HG02678 (cell line): Measurements from ENCODE around the gene CD300C.
"Not testable (repeated sequence)": the region's sequence is repeated elsewhere in the genome, so short reads cannot be mapped to it uniquely, and the experiment has no call there.

ENCODE experiments used
- ATAC-seq: cut with Tn5 transposase; IDR thresholded peaks from one replicate; pipeline ENCODE4 v1.9.1; 2021; ENCODE audit warnings: mild to moderate bottlenecking, moderate library complexity; ENCODE audit not compliant: unreplicated experiment

The CD300C gene

GRCh38 chr17:74514632-74515334 is 31.1 kb downstream of the CD300C start:
- ATAC-seq, result no peak

GRCh38 chr17:74513987-74514631 is 31.8 kb downstream of the CD300C start:
- ATAC-seq, result no peak

DNA sequence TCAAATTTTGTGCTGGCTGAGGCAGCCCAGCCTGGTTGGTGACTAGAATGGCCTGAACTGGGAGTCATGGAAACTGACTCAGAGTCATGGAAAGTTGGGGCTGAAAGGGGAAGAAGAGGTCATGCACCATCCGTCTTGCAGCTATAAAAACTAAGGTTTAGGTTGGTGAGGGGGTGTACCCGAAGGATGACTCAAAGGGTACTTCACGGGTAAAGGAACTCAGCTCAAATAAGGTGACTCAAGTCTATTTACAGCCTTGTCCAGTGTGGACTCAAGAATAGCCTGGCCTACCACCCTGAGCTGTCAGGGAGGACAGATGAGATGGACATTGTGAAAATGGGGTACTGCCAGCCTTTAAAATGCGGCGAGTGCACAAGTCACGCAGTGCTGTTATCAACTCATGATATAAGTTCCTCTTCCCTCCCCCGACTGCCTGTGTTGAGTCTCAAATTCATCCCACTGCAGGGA is 33.3 kb downstream of the CD300C start:
- no peak for ATAC-seq

GRCh38 chr17:74512036-74512435 is 33.9 kb downstream of the CD300C start:
- no peak for ATAC-seq

DNA sequence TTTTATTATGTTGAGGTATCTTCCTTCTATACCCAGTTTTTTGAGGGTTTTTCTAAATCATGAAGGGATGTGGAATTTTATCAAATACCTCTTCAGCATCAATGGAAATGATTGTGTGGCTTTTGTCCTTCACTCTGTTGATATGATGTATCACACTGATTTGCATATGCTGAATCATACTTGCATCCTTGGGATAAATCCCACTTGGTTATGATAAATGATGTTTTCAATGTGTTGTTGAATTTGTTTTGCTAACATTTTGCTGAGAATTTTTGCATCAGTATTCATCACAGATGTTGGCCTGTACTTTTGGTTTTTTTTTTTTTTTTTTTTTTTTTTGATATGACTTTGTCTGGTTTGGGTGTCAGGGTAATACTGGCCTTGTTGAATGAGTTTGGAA is 37.8 kb downstream of the CD300C start:
- ATAC-seq, result no peak

- ATAC-seq, result not testable (repeated sequence)
Measured at GRCh38 chr17:74503949-74504348, 42.0 kb downstream of the CD300C start.

DNA sequence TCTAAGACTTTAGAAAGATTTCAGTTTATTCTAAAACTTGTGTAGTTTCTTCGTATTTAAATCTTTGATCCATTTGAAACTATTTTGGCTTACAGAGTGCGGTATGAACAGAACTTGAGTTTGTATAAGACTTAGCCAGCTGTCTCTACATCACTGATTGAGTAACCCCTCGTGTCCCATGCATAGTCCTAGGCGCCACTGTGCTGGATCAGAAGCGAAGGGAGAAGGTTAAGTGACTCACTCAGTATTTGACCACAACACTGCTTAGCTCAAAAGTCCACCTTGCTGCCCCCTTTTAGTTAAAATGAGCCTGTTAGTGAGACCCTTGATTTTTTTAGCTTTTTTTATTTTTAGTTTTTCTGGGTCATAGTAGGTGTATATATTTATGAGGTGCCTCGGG is 43.1 kb downstream of the CD300C start:
- ATAC-seq, result no peak

- ATAC-seq, result no peak
Measured at GRCh38 chr17:74499992-74500391, 45.9 kb downstream of the CD300C start.

GRCh38 chr17:74497471-74497870 is 48.4 kb downstream of the CD300C start:
- no peak for ATAC-seq

DNA sequence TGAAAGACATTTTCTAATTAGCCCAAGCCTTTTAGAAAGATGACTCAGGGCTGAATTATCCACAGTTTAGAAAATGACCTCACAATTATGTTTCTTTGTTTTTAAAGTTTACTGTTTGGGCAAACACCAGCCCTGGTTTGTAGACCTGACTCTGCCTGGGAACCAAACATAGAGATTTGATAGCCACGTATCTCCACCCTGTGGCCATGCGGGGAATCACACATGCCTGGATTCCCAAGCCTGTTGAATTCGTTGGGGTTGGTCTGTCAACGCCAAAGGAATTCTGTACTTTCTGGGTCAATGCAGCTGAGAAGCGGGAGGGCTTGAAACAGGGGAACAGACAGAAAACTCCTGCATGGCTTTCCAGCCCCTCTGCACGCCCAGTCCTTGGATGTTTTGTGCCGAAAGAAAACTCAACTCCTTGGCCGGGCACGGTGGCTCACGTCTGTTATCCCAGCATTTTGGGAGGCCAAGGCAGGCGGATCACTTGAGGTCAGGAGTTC is 52.5 kb downstream of the CD300C start:
- ATAC-seq, result no peak

DNA sequence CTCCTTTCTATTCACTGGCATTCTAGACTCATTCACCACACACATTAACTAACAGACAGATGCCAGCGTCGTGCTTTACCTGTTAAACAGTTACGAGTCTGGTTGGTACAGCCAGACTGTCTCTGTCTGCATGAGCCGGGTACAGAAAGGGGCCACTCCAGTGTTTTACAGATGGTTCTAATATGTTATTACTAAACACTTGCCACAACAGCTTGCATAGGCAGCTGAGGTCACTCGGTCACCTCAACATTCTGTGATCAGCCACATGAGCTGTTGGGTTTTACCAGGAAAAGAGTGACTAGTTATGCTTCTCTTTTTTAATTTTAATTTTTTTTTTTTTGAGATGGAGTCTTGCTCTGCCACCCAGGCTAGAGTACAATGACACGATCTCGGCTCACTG is 54.3 kb downstream of the CD300C start:
- ATAC-seq, result no peak
